HG02623 (cell line): ENCODE data around the gene GP9.
"Not testable (repeated sequence)": the region's sequence is repeated elsewhere in the genome, so short reads cannot be mapped to it uniquely, and the experiment has no call there.

Experiments used
- ATAC-seq: cut with Tn5 transposase; IDR thresholded peaks from one replicate; pipeline ENCODE4 v1.9.1; 2021; ENCODE audit warnings: moderate library complexity; ENCODE audit not compliant: unreplicated experiment

GP9 gene

GRCh38 chr3:129047553-129047839 is 13.1 kb upstream of the GP9 start:
- no peak for ATAC-seq

- no peak for ATAC-seq
Observed at GRCh38 chr3:129050556-129051295, 9.9 kb upstream of the GP9 start.

GRCh38 chr3:129051871-129052340 is 8.7 kb upstream of the GP9 start:
- ATAC-seq, result no peak

GRCh38 chr3:129052675-129053074 is 7.9 kb upstream of the GP9 start:
- ATAC-seq, result no peak

GRCh38 chr3:129054605-129055104 is 5.9 kb upstream of the GP9 start:
- no peak for ATAC-seq

- no peak for ATAC-seq
Observed at GRCh38 chr3:129056451-129057173, 4.0 kb upstream of the GP9 start.

GRCh38 chr3:129057249-129057648 is 3.3 kb upstream of the GP9 start:
- ATAC-seq, result no peak

- ATAC-seq, result peak; percentile 37
Observed at GRCh38 chr3:129058441-129059200, 2.0 kb upstream of the GP9 start.

- no peak for ATAC-seq
Observed at GRCh38 chr3:129059311-129059958, 1.1 kb upstream of the GP9 start.

GRCh38 chr3:129061023-129061887 is 676 bp downstream of the GP9 start:
- no peak for ATAC-seq

GRCh38 chr3:129061888-129062834 is 1.6 kb downstream of the GP9 start:
- no peak for ATAC-seq

- ATAC-seq, result no peak
Observed at GRCh38 chr3:129063091-129063640, 2.6 kb downstream of the GP9 start.

- ATAC-seq, result no peak
Observed at GRCh38 chr3:129063841-129064482, 3.4 kb downstream of the GP9 start.

GRCh38 chr3:129065016-129065719 is 4.6 kb downstream of the GP9 start:
- no peak for ATAC-seq

- no peak for ATAC-seq
Observed at GRCh38 chr3:129065720-129066073, 5.1 kb downstream of the GP9 start.

GRCh38 chr3:129067719-129068118 is 7.1 kb downstream of the GP9 start:
- not testable (repeated sequence) for ATAC-seq

GRCh38 chr3:129068291-129068886 is 7.8 kb downstream of the GP9 start:
- no peak for ATAC-seq
